Activated CD8-positive, alpha-beta T cell treated with anti-CD3 and anti-CD28 coated beads for 36 hours (primary cell): ENCODE measurements around the gene SHISAL2B. TPM values are rescaled to one million over a fixed set of nuclear protein-coding genes. Genes with fewer than 3 reads are reported as not detected.

Source experiments
- ATAC-seq: fragments of 200-7000 bp; cut with Tn5 transposase; one replicate; pipeline ENCODE4 v1.10.0; 2021; ENCODE audit warnings: mild to moderate bottlenecking, moderate library complexity
- CTCF ChIA-PET: fragments of 350-600 bp; sonication (Branson Sonifier 250); formaldehyde crosslinking; loops from one replicate; lab custom pipeline; 2021; ENCODE audit warnings: antibody characterized with exemption; lab: Charles Lee
- POLR2A ChIA-PET: fragments of 350-600 bp; sonication (Branson Sonifier 250); formaldehyde crosslinking; loops from one replicate; lab custom pipeline; 2021; ENCODE audit warnings: antibody characterized with exemption; lab: Charles Lee
- DNase-seq: peaks from one replicate; pipeline ENCODE4 v3.0.0-alpha.2; 2020
- H3K27ac Mint-ChIP-seq: one replicate; pipeline ENCODE4 v1.8.0; 2021; ENCODE audit warnings: mild to moderate bottlenecking, mixed read lengths
- H3K27me3 Mint-ChIP-seq: one replicate; pipeline ENCODE4 v1.8.0; 2021; ENCODE audit warnings: mixed read lengths
- H3K36me3 Mint-ChIP-seq: one replicate; pipeline ENCODE4 v1.8.0; 2021; ENCODE audit warnings: low read depth, mixed read lengths
- H3K4me1 Mint-ChIP-seq: one replicate; pipeline ENCODE4 v1.8.0; 2021; ENCODE audit warnings: low read depth, mixed read lengths
- H3K4me3 Mint-ChIP-seq: one replicate; pipeline ENCODE4 v1.8.0; 2021; ENCODE audit warnings: mild to moderate bottlenecking, moderate library complexity, mixed read lengths
- H3K9me3 Mint-ChIP-seq: one replicate; pipeline ENCODE4 v1.8.0; 2021; ENCODE audit warnings: mixed read lengths
- CTCF ChIP-seq: fragments of 200-600 bp; IDR thresholded peaks from one replicate; pipeline ENCODE4 v1.8.0; 2022; ENCODE audit warnings: antibody characterized with exemption, mild to moderate bottlenecking
- intact Hi-C: fragments of 100-400 bp; cut with micrococcal nuclease; formaldehyde crosslinking; loops from one replicate; pipeline ENCODE4 v1.10.0; 2022
- total RNA-seq, 2 experiments: library from RNA; stranded (reverse); gene quantifications; one replicate each; pipeline ENCODE4 v1.2.3, GENCODE V29; 2021

The SHISAL2B gene
- total RNA-seq, 2 experiments from 2014 or later, result not detected

GRCh38 chr5:64665243-64665642 is 25.1 kb upstream of the SHISAL2B start:
- ChIA-PET CTCF (no interaction called here), POLR2A (no interaction called here)
- Mint-ChIP-seq H3K4me1 (no peaks in the 10 kb centered on the region), H3K9me3 (no peaks in the 10 kb centered on the region), H3K4me3 (no peak overlapping the region), H3K27ac (no peak overlapping the region), H3K36me3 (no peaks in the 10 kb centered on the region), H3K27me3 (peaks cover 3% of the 10 kb centered on the region)
- no peak for DNase-seq
- intact Hi-C loops, result no loop called here
- no peak for ATAC-seq
- TF ChIP-seq CTCF, result no peak

- no peaks in the 10 kb centered on the region for H3K4me1 Mint-ChIP-seq
- intact Hi-C loops, result no loop called here
- no peaks in the 10 kb centered on the region for H3K36me3 Mint-ChIP-seq
- ChIA-PET CTCF (no interaction called here), POLR2A (no interaction called here)
- TF ChIP-seq CTCF, result no peak
- no peaks in the 10 kb centered on the region for H3K9me3 Mint-ChIP-seq
- no peak overlapping the region for H3K27ac Mint-ChIP-seq
- peaks cover 3% of the 10 kb centered on the region for H3K27me3 Mint-ChIP-seq
- H3K4me3 Mint-ChIP-seq, result no peak overlapping the region
- ATAC-seq (no peak), DNase-seq (no peak)
These were observed 24.2 kb upstream of the SHISAL2B start for GRCh38 chr5:64666078-64666477.

- CTCF ChIA-PET, result no interaction called here
These were observed 23.2 kb upstream of the SHISAL2B start for GRCh38 chr5:64667068-64667467.

GRCh38 chr5:64670277-64670676 is 20.0 kb upstream of the SHISAL2B start:
- ATAC-seq (no peak), DNase-seq (no peak)
- Mint-ChIP-seq H3K36me3 (no peaks in the 10 kb centered on the region), H3K4me1 (no peaks in the 10 kb centered on the region), H3K27ac (no peak overlapping the region), H3K27me3 (peaks cover 2% of the 10 kb centered on the region), H3K9me3 (no peaks in the 10 kb centered on the region), H3K4me3 (no peak overlapping the region)
- ChIA-PET POLR2A (no interaction called here), CTCF (interaction anchor here (0.6 kb wide), 1 partner anchor 113 kb away, joined by 3 read pairs; no protein-coding TSS in a partner anchor)
- intact Hi-C loops, result no loop called here
- TF ChIP-seq CTCF, result no peak

More at GRCh38 chr5:64667068-64667467, 23.2 kb upstream of the SHISAL2B start:
- DNase-seq (no peak), ATAC-seq (no peak)
- no peaks in the 10 kb centered on the region for H3K9me3 Mint-ChIP-seq
- no peaks in the 10 kb centered on the region for H3K4me1 Mint-ChIP-seq
- H3K4me3 Mint-ChIP-seq, result no peak overlapping the region
- intact Hi-C loops, result no loop called here
- peaks cover 6% of the 10 kb centered on the region for H3K27me3 Mint-ChIP-seq
- H3K36me3 Mint-ChIP-seq, result no peaks in the 10 kb centered on the region
- TF ChIP-seq CTCF, result no peak
- no peak overlapping the region for H3K27ac Mint-ChIP-seq
- POLR2A ChIA-PET, result no interaction called here

- CTCF ChIA-PET, result no interaction called here
- TF ChIP-seq CTCF, result no peak
- Mint-ChIP-seq H3K27ac (no peak overlapping the region), H3K4me1 (no peaks in the 10 kb centered on the region), H3K36me3 (no peaks in the 10 kb centered on the region), H3K9me3 (no peaks in the 10 kb centered on the region), H3K27me3 (peaks cover 5% of the 10 kb centered on the region), H3K4me3 (no peak overlapping the region)
- DNase-seq, result no peak
- no peak for ATAC-seq
- POLR2A ChIA-PET, result no interaction called here
- intact Hi-C loops, result no loop called here
These were observed 18.6 kb upstream of the SHISAL2B start for GRCh38 chr5:64671678-64672077.
